Measurements from ENCODE around the gene VSIG1.

- TF ChIP-seq CTCF (conservative IDR thresholded peaks at IDR 0.05) (no peak), EZH2 (IDR thresholded peaks at IDR 0.05; ENCODE audit: low read depth) (no peak)
Observed at GRCh38 chrX:108126661-108127060, 81.8 kb downstream of the VSIG1 start.
